SU-DHL-6 (cell line): ENCODE data around the gene MIA2.

ENCODE experiments used
- H2AFZ ChIP-seq: fragments of 200-600 bp; sonication (generic); 2 replicates; pipeline ENCODE4 v1.6.1; 2014; ENCODE audit warnings: low read depth, mild to moderate bottlenecking, moderate library complexity, mixed read lengths, antibody characterized with exemption, low read length; ENCODE audit not compliant: severe bottlenecking
- H3F3A ChIP-seq: fragments of 200-600 bp; shearing (Covaris generic); 2 replicates; pipeline ENCODE4 v1.6.0; 2016; ENCODE audit warnings: antibody characterized with exemption, mild to moderate bottlenecking; ENCODE audit not compliant: insufficient read depth
- H3K27ac ChIP-seq: fragments of 200-600 bp; sonication (generic); 2 replicates; pipeline ENCODE4 v1.5.1; 2016; ENCODE audit warnings: low read depth, mild to moderate bottlenecking, low read length, moderate library complexity, mixed read lengths
- H3K27me3 ChIP-seq: fragments of 200-600 bp; sonication (generic), shearing (Covaris generic); 2 replicates; pipeline ENCODE4 v1.6.0; 2014; ENCODE audit warnings: mild to moderate bottlenecking, low read length
- H3K36me3 ChIP-seq: fragments of 200-600 bp; sonication (generic); 2 replicates; pipeline ENCODE4 v1.6.1; 2014; ENCODE audit warnings: mild to moderate bottlenecking, low read length, mixed read lengths
- H3K4me2 ChIP-seq: fragments of 300-600, 200-600 bp; shearing (Covaris generic), sonication (generic); 2 replicates; pipeline ENCODE4 v1.6.0; 2014; ENCODE audit warnings: low read length, low read depth, mild to moderate bottlenecking; ENCODE audit not compliant: poor library complexity, severe bottlenecking
- H3K4me3 ChIP-seq: fragments of 200-600 bp; sonication (generic); 2 replicates; pipeline ENCODE4 v1.5.1; 2014; ENCODE audit warnings: antibody characterized with exemption, low read length, mild to moderate bottlenecking, mixed read lengths; ENCODE audit not compliant: insufficient read depth, poor library complexity, severe bottlenecking
- H3K79me2 ChIP-seq: fragments of 200-600 bp; sonication (generic); 2 replicates; pipeline ENCODE4 v1.6.1; 2014; ENCODE audit warnings: mild to moderate bottlenecking, low read length, moderate library complexity; ENCODE audit not compliant: insufficient read depth
- H3K9ac ChIP-seq: fragments of 200-600 bp; sonication (generic); 2 replicates; pipeline ENCODE4 v1.7.0; 2014; ENCODE audit warnings: mild to moderate bottlenecking, low read length
- H3K9me2 ChIP-seq: fragments of 200-600 bp; sonication (generic); replicated peaks from 2 replicates; pipeline ENCODE4 v1.6.1; 2014; ENCODE audit warnings: low read length; ENCODE audit not compliant: insufficient read depth
- H3K9me3 ChIP-seq: fragments of 200-600 bp; sonication (generic); 2 replicates; pipeline ENCODE4 v1.6.1; 2014; ENCODE audit warnings: low read length, mixed read lengths; ENCODE audit not compliant: insufficient read depth
- H4K20me1 ChIP-seq: fragments of 200-600 bp; sonication (generic); 2 replicates; pipeline ENCODE4 v1.6.1; 2014; ENCODE audit warnings: low read depth, mild to moderate bottlenecking, antibody characterized with exemption, low read length, moderate library complexity, mixed read lengths
- CTCF ChIP-seq: fragments of 200-600 bp; sonication (generic); IDR thresholded peaks from one replicate; pipeline ENCODE4 v1.5.1; 2017; ENCODE audit warnings: antibody characterized with exemption, mild to moderate bottlenecking, low read length, moderate library complexity; ENCODE audit not compliant: insufficient read depth, poor library complexity, severe bottlenecking
- EZH2phosphoT487 ChIP-seq: fragments of 200-600 bp; sonication (generic), shearing (Covaris generic); conservative IDR thresholded peaks from 2 replicates; pipeline ENCODE4 v1.6.1; 2018; ENCODE audit warnings: mild to moderate bottlenecking, antibody characterized with exemption, low read length, moderate library complexity, mixed read lengths

Gene MIA2

GRCh38 chr14:39211109-39211741 is 22.5 kb upstream of the MIA2 start:
- H3K36me3 ChIP-seq: no peaks in the 10 kb centered on the region
- H3F3A ChIP-seq: no peaks in the 10 kb centered on the region
- H3K4me3 ChIP-seq: no peak overlapping the region
- TF ChIP-seq EZH2phosphoT487 (no peak), CTCF (no peak)
- H3K9ac ChIP-seq: no peak overlapping the region
- no peak overlapping the region for H3K27ac ChIP-seq
- no peaks in the 10 kb centered on the region for H4K20me1 ChIP-seq
- H3K79me2 ChIP-seq: no peaks in the 10 kb centered on the region
- no peaks in the 10 kb centered on the region for H3K9me2 ChIP-seq
- H3K9me3 ChIP-seq: no peaks in the 10 kb centered on the region
- H2AFZ ChIP-seq: no peak overlapping the region
- H3K4me2 ChIP-seq: no peak overlapping the region
- no peaks in the 10 kb centered on the region for H3K27me3 ChIP-seq

- H3K36me3 ChIP-seq: no peaks in the 10 kb centered on the region
- no peak overlapping the region for H3K27ac ChIP-seq
- H3K4me2 ChIP-seq: no peak overlapping the region
- no peaks in the 10 kb centered on the region for H3F3A ChIP-seq
- no peak overlapping the region for H3K9ac ChIP-seq
- H3K27me3 ChIP-seq: no peaks in the 10 kb centered on the region
- no peaks in the 10 kb centered on the region for H3K79me2 ChIP-seq
- H4K20me1 ChIP-seq: no peaks in the 10 kb centered on the region
- H3K9me3 ChIP-seq: no peaks in the 10 kb centered on the region
- TF ChIP-seq CTCF (no peak), EZH2phosphoT487 (no peak)
- no peak overlapping the region for H3K4me3 ChIP-seq
- H2AFZ ChIP-seq: no peak overlapping the region
- no peaks in the 10 kb centered on the region for H3K9me2 ChIP-seq
Measured at GRCh38 chr14:39212034-39212433, 21.7 kb upstream of the MIA2 start.

GRCh38 chr14:39212693-39213092 is 21.0 kb upstream of the MIA2 start:
- H3K27ac ChIP-seq: no peak overlapping the region
- no peak overlapping the region for H3K4me2 ChIP-seq
- no peak overlapping the region for H3K9ac ChIP-seq
- no peaks in the 10 kb centered on the region for H3K27me3 ChIP-seq
- H4K20me1 ChIP-seq: no peaks in the 10 kb centered on the region
- no peaks in the 10 kb centered on the region for H3K36me3 ChIP-seq
- H2AFZ ChIP-seq: no peak overlapping the region
- no peak overlapping the region for H3K4me3 ChIP-seq
- H3K79me2 ChIP-seq: no peaks in the 10 kb centered on the region
- H3K9me3 ChIP-seq: no peaks in the 10 kb centered on the region
- no peaks in the 10 kb centered on the region for H3K9me2 ChIP-seq
- H3F3A ChIP-seq: no peaks in the 10 kb centered on the region
- no peak for TF ChIP-seq CTCF
- TF ChIP-seq EZH2phosphoT487: no peak
